Vagina (tissue), 2 donors: ENCODE data around the gene KDM4B.

Experiments used
- CTCF ChIP-seq, 3 experiments: fragments of 450-650 bp in 2 of 3; fragments of 200-600 bp in 1 of 3; sonication (generic) in 1 of 3; IDR thresholded peaks; one replicate each; pipeline ENCODE4 v1.5.1; 2017 to 2019; ENCODE audit warnings: antibody characterized with exemption in 3 of 3, mild to moderate bottlenecking in 2 of 3, moderate library complexity in 2 of 3
- POLR2AphosphoS5 ChIP-seq, 2 donors: sonication (generic); formaldehyde crosslinking; IDR thresholded peaks; one replicate each; pipeline ENCODE4 v1.9.0; 2017; ENCODE audit warnings: antibody characterized with exemption in 2 of 2, mild to moderate bottlenecking in 2 of 2, low read depth in 1 of 2; ENCODE audit not compliant: insufficient read depth in 1 of 2

- TF ChIP-seq POLR2AphosphoS5 (IDR thresholded peaks at IDR 0.05; ENCODE audit: insufficient read depth in 1 of 2, low read depth in 1 of 2), result no peak
- no peak for TF ChIP-seq CTCF (IDR thresholded peaks at IDR 0.05)
Observed at GRCh38 chr19:5115771-5116202, 146.9 kb downstream of the KDM4B start.
